ENCODE data around the gene GSTM1. TPM values are rescaled to one million over a fixed set of nuclear protein-coding genes. Genes with fewer than 3 reads are reported as not detected.

Gene GSTM1
- total and polyA plus RNA-seq, 10 of the 15 experiments (the other 5 are each of a cell fraction or from before 2014, with no cell fraction given): 16.0 to 75.6 (median 46.4) TPM

GRCh38 chr1:109721042-109721441 lies 33.4 kb downstream of the GSTM1 start:
- no peak overlapping the region for H3K27ac ChIP-seq (ENCODE audit: control insufficient read depth, insufficient read depth)
- ATAC-seq (no peak), DNase-seq (ENCODE audit: low read depth, low spot score) (no peak), FAIRE-seq (no peak)
- no peak overlapping the region for H3K4me3 ChIP-seq
- H3K79me2 ChIP-seq (ENCODE audit: control insufficient read depth, insufficient read depth, low read length): no peaks in the 10 kb centered on the region
- no peaks in the 10 kb centered on the region for H3K36me3 ChIP-seq (ENCODE audit: control insufficient read depth in 2 of 2, insufficient read depth in 2 of 2, low read length in 1 of 2)
- ChIA-PET RAD21 (ENCODE audit: unreplicated experiment) (no interaction called here), POLR2A (no interaction called here), SMC1A (ENCODE audit: uncharacterized antibody, unreplicated experiment) (interaction anchor here (1.3 kb wide), 1 partner anchor 81 kb away, joined by 3 read pairs; no protein-coding TSS in a partner anchor), CTCF (interaction anchor here (1.2 kb wide), 1 partner anchor 71 kb away, joined by 3 read pairs; no protein-coding TSS in a partner anchor)
- no peak overlapping the region for H2AFZ ChIP-seq (ENCODE audit: control insufficient read depth, low read depth, low read length)
- TF ChIP-seq TARDBP (IDR thresholded peaks at IDR 0.05; ENCODE audit: borderline replicate concordance): no peak
- TF ChIP-seq POLR2AphosphoS5 (IDR thresholded peaks at IDR 0.05; ENCODE audit: low read length): no peak
- TF ChIP-seq CUX1 (IDR thresholded peaks at IDR 0.05; ENCODE audit: insufficient replicate concordance, low read depth, low read length): no peak
- TF ChIP-seq PBX3 (IDR thresholded peaks at IDR 0.05; ENCODE audit: insufficient replicate concordance, low read depth, low read length): no peak
- no peak for TF ChIP-seq ZNF207 (IDR thresholded peaks at IDR 0.05; ENCODE audit: borderline replicate concordance)
- no peak for TF ChIP-seq BRCA1 (IDR thresholded peaks at IDR 0.05; ENCODE audit: low read depth, low read length)
- TF ChIP-seq FOXK2 (IDR thresholded peaks at IDR 0.05): no peak
- no peak for TF ChIP-seq NFXL1 (IDR thresholded peaks at IDR 0.05; ENCODE audit: borderline replicate concordance)
- no peak for TF ChIP-seq CEBPB (IDR thresholded peaks at IDR 0.05; ENCODE audit: borderline replicate concordance in 1 of 2, low read depth in 2 of 2, low read length in 2 of 2)
- no peak for TF ChIP-seq ZNF274 (IDR thresholded peaks at IDR 0.05; ENCODE audit: insufficient read depth, insufficient read length)
- H4K20me1 ChIP-seq (ENCODE audit: control insufficient read depth, insufficient read depth): no peaks in the 10 kb centered on the region
- in situ Hi-C loops (cut with MboI) (no loop called here), intact Hi-C loops (cut with micrococcal nuclease; ENCODE audit: unreplicated experiment) (no loop called here)
- H3K9ac ChIP-seq (ENCODE audit: control insufficient read depth, insufficient read depth, low read length): no peak overlapping the region
- no TSS peak for BruUV-seq (replicated peaks)
- 93% methylated on average over 5 of the region's 5 CpGs for WGBS (ENCODE audit: insufficient coverage, insufficient replicate concordance, low lambda C conversion rate, missing lambda C conversion rate)
- no peaks in the 10 kb centered on the region; the same call in 2 of the 3 replicates for H3K9me3 ChIP-seq (replicated peaks; ENCODE audit: control insufficient read depth, insufficient read depth, low read length)
- H3K4me1 ChIP-seq (ENCODE audit: control insufficient read depth, insufficient read depth, low read length): peaks cover 11% of the 10 kb centered on the region
- H3K27me3 ChIP-seq (replicated peaks in 1 of 2; ENCODE audit: control insufficient read depth in 2 of 2, insufficient read depth in 2 of 2, low read length in 1 of 2): no peaks in the 10 kb centered on the region
- H3K4me2 ChIP-seq (ENCODE audit: control insufficient read depth, insufficient read depth): no peak overlapping the region

Measured in GM12878 (cell line).